H9 (cell line): Measurements from ENCODE around the gene PRKCA. TPM values are rescaled to one million over a fixed set of nuclear protein-coding genes. Genes with fewer than 3 reads are reported as not detected.

Source experiments
- DNase-seq: peaks from one replicate; pipeline ENCODE4 v3.0.0-alpha.2; 2017
- H2AFZ ChIP-seq: one replicate; pipeline ENCODE4 v1.6.1; 2013; ENCODE audit warnings: mild to moderate bottlenecking, low read length, control low read depth, moderate library complexity
- H2AK5ac ChIP-seq: 2 replicates; pipeline ENCODE4 v1.6.1; 2013; ENCODE audit warnings: low read length, control low read depth, mixed read lengths; ENCODE audit not compliant: insufficient read length
- H2BK120ac ChIP-seq: one replicate; pipeline ENCODE4 v1.6.1; 2013; ENCODE audit warnings: low read depth, mild to moderate bottlenecking, low read length, control low read depth, inconsistent platforms; ENCODE audit not compliant: poor library complexity, severe bottlenecking
- H2BK12ac ChIP-seq: 2 replicates; pipeline ENCODE4 v1.6.1; 2013; ENCODE audit warnings: low read length, control low read depth, mixed read lengths, low read depth; ENCODE audit not compliant: insufficient read length
- H2BK15ac ChIP-seq: 2 replicates; pipeline ENCODE4 v1.6.1; 2013; ENCODE audit warnings: low read depth, low read length, control low read depth
- H2BK20ac ChIP-seq: one replicate; pipeline ENCODE4 v1.6.1; 2013; ENCODE audit warnings: low read depth, mild to moderate bottlenecking, low read length, control low read depth, inconsistent platforms; ENCODE audit not compliant: poor library complexity, severe bottlenecking
- H2BK5ac ChIP-seq: 2 replicates; pipeline ENCODE4 v1.6.1; 2013; ENCODE audit warnings: low read length, control low read depth, mixed read lengths; ENCODE audit not compliant: insufficient read length
- H3K14ac ChIP-seq: 2 replicates; pipeline ENCODE4 v1.6.1; 2013; ENCODE audit warnings: low read length, control low read depth; ENCODE audit not compliant: insufficient read depth
- H3K18ac ChIP-seq: 2 replicates; pipeline ENCODE4 v1.6.1; 2013; ENCODE audit warnings: low read depth, mild to moderate bottlenecking, mixed read lengths, low read length, control low read depth; ENCODE audit not compliant: insufficient read length
- H3K23ac ChIP-seq: 2 replicates; pipeline ENCODE4 v1.6.1; 2013; ENCODE audit warnings: low read length, control low read depth, mixed read lengths, low read depth; ENCODE audit not compliant: insufficient read length
- H3K23me2 ChIP-seq: 2 replicates; pipeline ENCODE4 v1.6.1; 2013; ENCODE audit warnings: low read depth, mild to moderate bottlenecking, mixed read lengths, low read length, control low read depth; ENCODE audit not compliant: insufficient read length, poor library complexity, severe bottlenecking
- H3K27ac ChIP-seq: 2 replicates; pipeline ENCODE4 v1.5.1; 2013; ENCODE audit warnings: low read length, control low read depth, mixed read lengths, low read depth; ENCODE audit not compliant: insufficient read length
- H3K27me3 ChIP-seq: 2 replicates; pipeline ENCODE4 v1.6.1; 2013; ENCODE audit warnings: low read length, control low read depth, inconsistent platforms; ENCODE audit not compliant: insufficient read depth
- H3K4ac ChIP-seq: 2 replicates; pipeline ENCODE4 v1.6.1; 2013; ENCODE audit warnings: low read depth, mild to moderate bottlenecking, control low read depth, inconsistent platforms, low read length, moderate library complexity
- H3K4me1 ChIP-seq: 2 replicates; pipeline ENCODE4 v1.6.1; 2013; ENCODE audit warnings: low read length, control low read depth, inconsistent platforms; ENCODE audit not compliant: insufficient read depth
- H3K4me2 ChIP-seq: 2 replicates; pipeline ENCODE4 v1.6.1; 2013; ENCODE audit warnings: low read length, control low read depth, mixed read lengths; ENCODE audit not compliant: insufficient read length, insufficient read depth
- H3K56ac ChIP-seq: 2 replicates; pipeline ENCODE4 v1.6.1; 2013; ENCODE audit warnings: low read depth, mild to moderate bottlenecking, mixed read lengths, low read length, control low read depth; ENCODE audit not compliant: insufficient read length
- H3K79me1 ChIP-seq: 2 replicates; pipeline ENCODE4 v1.6.1; 2013; ENCODE audit warnings: low read depth, mild to moderate bottlenecking, moderate library complexity, low read length, control low read depth, inconsistent platforms; ENCODE audit not compliant: insufficient read depth, poor library complexity, severe bottlenecking
- H3K79me2 ChIP-seq: 2 replicates; pipeline ENCODE4 v1.6.1; 2013; ENCODE audit warnings: low read length, control low read depth, inconsistent platforms; ENCODE audit not compliant: insufficient read depth
- H3K9ac ChIP-seq: 2 replicates; pipeline ENCODE4 v1.6.1; 2013; ENCODE audit warnings: low read length, control low read depth, mixed read lengths; ENCODE audit not compliant: insufficient read length; ENCODE audit errors: extremely low read depth
- H3K9me3 ChIP-seq: one replicate; pipeline ENCODE4 v1.6.1; 2013; ENCODE audit warnings: low read depth, low read length, inconsistent platforms; ENCODE audit not compliant: control insufficient read depth
- H3T11ph ChIP-seq: one replicate; pipeline ENCODE4 v1.6.1; 2013; ENCODE audit warnings: mild to moderate bottlenecking, low read length, control low read depth, inconsistent platforms
- H4K20me1 ChIP-seq: one replicate; pipeline ENCODE4 v1.6.1; 2013; ENCODE audit not compliant: control insufficient read depth, insufficient read length, insufficient read depth
- H4K5ac ChIP-seq: 2 replicates; pipeline ENCODE4 v1.6.1; 2013; ENCODE audit warnings: low read depth, mild to moderate bottlenecking, mixed read lengths, low read length, control low read depth; ENCODE audit not compliant: insufficient read length
- H4K8ac ChIP-seq: replicated peaks from 2 replicates; pipeline ENCODE4 v1.6.1; 2013; ENCODE audit warnings: low read length, control low read depth, mixed read lengths, low read depth; ENCODE audit not compliant: insufficient read length
- H4K91ac ChIP-seq: 2 replicates; pipeline ENCODE4 v1.6.1; 2013; ENCODE audit warnings: low read depth, mild to moderate bottlenecking, moderate library complexity, mixed read lengths, low read length, control low read depth; ENCODE audit not compliant: insufficient read length
- H3K27ac Mint-ChIP-seq, 3 experiments: 2 replicates in 2 of 3; 3 replicates in 1 of 3; pipeline ENCODE4 v1.8.0; 2020 to 2021; ENCODE audit warnings: mixed read lengths in 3 of 3, mild to moderate bottlenecking in 1 of 3, moderate library complexity in 1 of 3
- H3K27me3 Mint-ChIP-seq: 2 replicates; pipeline ENCODE4 v1.8.0; 2021; ENCODE audit warnings: low read depth, mild to moderate bottlenecking, moderate library complexity, mixed read lengths
- H3K36me3 Mint-ChIP-seq, 3 experiments: 2 replicates in 2 of 3; 3 replicates in 1 of 3; pipeline ENCODE4 v1.8.0; 2020 to 2021; ENCODE audit warnings: low read depth in 3 of 3, mixed read lengths in 3 of 3; ENCODE audit not compliant: insufficient read depth in 1 of 3
- H3K4me1 Mint-ChIP-seq, 2 experiments: 2 replicates each; pipeline ENCODE4 v1.8.0; 2020; ENCODE audit warnings: mixed read lengths in 2 of 2
- H3K4me3 Mint-ChIP-seq, 2 experiments: 2 replicates in 1 of 2; 3 replicates in 1 of 2; pipeline ENCODE4 v1.8.0; 2020 to 2021; ENCODE audit warnings: mild to moderate bottlenecking in 2 of 2, mixed read lengths in 2 of 2, moderate library complexity in 1 of 2
- H3K9me3 Mint-ChIP-seq, 2 experiments: 2 replicates in 1 of 2; 3 replicates in 1 of 2; pipeline ENCODE4 v1.8.0; 2020; ENCODE audit warnings: mild to moderate bottlenecking in 2 of 2, mixed read lengths in 2 of 2, moderate library complexity in 1 of 2
- WGBS: extraction: QIAGEN DNeasy Blood & Tissue Kit; methylation state at CpG from one replicate; pipeline ENCODE4 v1.1.7; 2013; ENCODE audit warnings: missing lambda C conversion rate, low lambda C conversion rate, mixed read lengths; ENCODE audit not compliant: insufficient read length; ENCODE audit errors: extremely low coverage; 5-methylcytosine and 5-hydroxymethylcytosine counted together
- total RNA-seq: library from RNA; stranded (reverse); gene quantifications from 2 replicates; pipeline ENCODE4 v1.2.1, GENCODE V29; 2021
- TF ChIP-seq, protein P1 (sequence below): fragments of 200-600 bp; sonication (generic); conservative IDR thresholded peaks from 3 replicates; pipeline ENCODE4 v1.8.0; 2021; ENCODE audit warnings: antibody characterized with exemption, mild to moderate bottlenecking

Gene PRKCA
- total RNA-seq, 1 experiment from 2014 or later = 10.5 TPM

DNA sequence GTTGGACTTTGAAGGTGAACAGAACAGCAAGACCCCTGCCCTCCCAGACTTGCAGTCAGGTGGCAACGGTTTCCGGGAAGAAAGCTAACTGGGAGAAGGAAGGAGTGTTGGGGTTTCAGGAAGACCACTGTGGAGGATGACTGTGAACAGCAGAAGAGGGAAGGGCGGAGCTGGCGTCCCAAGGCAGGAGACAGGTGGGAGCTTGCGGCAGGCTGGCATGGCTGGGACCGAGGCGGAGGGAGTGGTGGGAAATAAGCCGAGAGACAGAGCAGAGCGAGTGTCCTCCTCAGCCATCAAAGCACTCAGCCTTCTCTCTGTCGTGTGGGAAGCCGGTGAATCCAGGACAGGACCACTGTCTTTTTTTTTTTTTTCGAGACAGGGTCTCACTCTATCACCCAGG, 424.0 kb downstream of the PRKCA start:
- no peak overlapping the region for H3K9ac ChIP-seq
- no peaks in the 10 kb centered on the region for H4K20me1 ChIP-seq
- no peak overlapping the region for H2BK20ac ChIP-seq
- H3K4ac ChIP-seq = no peak overlapping the region
- no peak for DNase-seq
- H2BK15ac ChIP-seq = no peak overlapping the region
- Mint-ChIP-seq H3K27ac (no peak overlapping the region), H3K9me3 (no peaks in the 10 kb centered on the region; a peak in 2 of 5 replicates), H3K4me3 (no peak overlapping the region), H3K36me3 (no peaks in the 10 kb centered on the region), H3K4me1 (peaks cover 60 to 63% of the 10 kb centered on the region in 2 experiments), H3K27me3 (peaks cover 1% of the 10 kb centered on the region; the same call in 1 of the 2 replicates)
- H4K91ac ChIP-seq = no peak overlapping the region
- no peaks in the 10 kb centered on the region for H3K27me3 ChIP-seq
- H2AK5ac ChIP-seq = no peak overlapping the region
- H3K79me2 ChIP-seq = no peaks in the 10 kb centered on the region
- H3K14ac ChIP-seq = no peak overlapping the region
- no peak overlapping the region for H2AFZ ChIP-seq
- no peaks in the 10 kb centered on the region for H3K23me2 ChIP-seq
- no peak overlapping the region for H2BK5ac ChIP-seq
- TF ChIP-seq, protein P1, sequence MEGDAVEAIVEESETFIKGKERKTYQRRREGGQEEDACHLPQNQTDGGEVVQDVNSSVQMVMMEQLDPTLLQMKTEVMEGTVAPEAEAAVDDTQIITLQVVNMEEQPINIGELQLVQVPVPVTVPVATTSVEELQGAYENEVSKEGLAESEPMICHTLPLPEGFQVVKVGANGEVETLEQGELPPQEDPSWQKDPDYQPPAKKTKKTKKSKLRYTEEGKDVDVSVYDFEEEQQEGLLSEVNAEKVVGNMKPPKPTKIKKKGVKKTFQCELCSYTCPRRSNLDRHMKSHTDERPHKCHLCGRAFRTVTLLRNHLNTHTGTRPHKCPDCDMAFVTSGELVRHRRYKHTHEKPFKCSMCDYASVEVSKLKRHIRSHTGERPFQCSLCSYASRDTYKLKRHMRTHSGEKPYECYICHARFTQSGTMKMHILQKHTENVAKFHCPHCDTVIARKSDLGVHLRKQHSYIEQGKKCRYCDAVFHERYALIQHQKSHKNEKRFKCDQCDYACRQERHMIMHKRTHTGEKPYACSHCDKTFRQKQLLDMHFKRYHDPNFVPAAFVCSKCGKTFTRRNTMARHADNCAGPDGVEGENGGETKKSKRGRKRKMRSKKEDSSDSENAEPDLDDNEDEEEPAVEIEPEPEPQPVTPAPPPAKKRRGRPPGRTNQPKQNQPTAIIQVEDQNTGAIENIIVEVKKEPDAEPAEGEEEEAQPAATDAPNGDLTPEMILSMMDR = no peak
- no peak overlapping the region for H2BK12ac ChIP-seq
- H3K4me1 ChIP-seq = peaks cover 11% of the 10 kb centered on the region; the same call in 1 of the 2 replicates
- H3T11ph ChIP-seq = no peak overlapping the region
- H3K27ac ChIP-seq = no peak overlapping the region
- H4K5ac ChIP-seq = no peak overlapping the region
- WGBS = no CpG with 5 or more reads among the region's 12 CpGs
- H3K18ac ChIP-seq = no peak overlapping the region
- no peak overlapping the region for H3K4me2 ChIP-seq
- no peak overlapping the region for H2BK120ac ChIP-seq
- H3K9me3 ChIP-seq = no peaks in the 10 kb centered on the region
- no peak overlapping the region for H4K8ac ChIP-seq
- H3K79me1 ChIP-seq = no peaks in the 10 kb centered on the region
- no peak overlapping the region for H3K56ac ChIP-seq
- H3K23ac ChIP-seq = no peak overlapping the region
